ENCODE data around the gene BIRC2. TPM values are rescaled to one million over a fixed set of nuclear protein-coding genes. Genes with fewer than 3 reads are reported as not detected.

BIRC2 gene
- total RNA-seq, 1 experiment from 2014 or later = 36.1 TPM

DNA sequence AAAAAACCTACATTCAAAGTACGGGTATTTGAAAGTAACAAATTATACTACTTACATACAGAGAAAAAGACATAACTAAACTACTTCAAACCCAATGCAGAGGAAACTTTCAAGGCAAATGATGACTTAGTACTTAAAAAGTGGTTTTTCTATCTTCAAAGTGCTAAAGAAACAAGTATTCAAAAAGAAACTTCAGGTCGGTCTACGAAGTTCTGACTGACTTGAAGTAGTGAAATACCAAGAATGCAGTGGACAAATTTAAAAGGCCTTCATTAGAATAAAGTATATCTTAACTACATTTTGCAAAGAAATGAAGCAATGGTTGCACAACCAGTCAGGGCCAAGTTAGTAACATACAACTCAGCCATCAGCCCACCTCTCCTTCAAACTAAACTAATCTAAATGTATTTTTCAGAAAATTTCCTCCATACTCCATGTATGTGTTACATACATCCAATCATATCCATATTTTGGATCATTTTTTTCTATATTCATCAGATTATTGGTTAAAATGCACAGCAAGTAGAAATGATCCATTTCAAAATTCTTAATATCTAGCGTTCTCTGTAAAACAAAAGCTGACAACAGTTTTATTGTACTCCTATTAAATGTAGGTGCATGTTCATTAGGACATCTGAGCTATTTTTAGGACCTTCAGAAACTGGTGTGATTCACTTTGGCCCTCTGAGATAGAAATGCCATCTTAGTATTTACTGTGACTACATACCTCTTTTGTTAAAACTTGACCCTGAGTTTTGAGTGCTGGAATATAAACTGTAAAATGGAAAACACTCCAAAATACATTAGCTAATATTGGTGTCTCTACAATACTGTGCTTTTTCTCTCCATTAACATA, 49.9 kb downstream of the BIRC2 start:
- DNase-seq (no peak), ATAC-seq (no peak)
- TF ChIP-seq CTCF (conservative IDR thresholded peaks at IDR 0.05; ENCODE audit: low read depth, low read length) (no peak), EZH2 (IDR thresholded peaks at IDR 0.05; ENCODE audit: low read length, unreplicated experiment) (no peak), EZH2phosphoT487 (IDR thresholded peaks at IDR 0.05; ENCODE audit: borderline replicate concordance, low read length) (no peak)
- no peak overlapping the region for H3K27ac ChIP-seq (ENCODE audit: low read length)
- H3K4me2 ChIP-seq (ENCODE audit: low read length) = no peak overlapping the region
- POLR2A ChIA-PET (ENCODE audit: unreplicated experiment) = interaction anchor here (0.5 to 0.6 kb wide), 2 partner anchors 84 to 238 kb away, joined by 4 read pairs; no protein-coding TSS in a partner anchor
- intact Hi-C loops (cut with micrococcal nuclease) = no loop called here
- no peak overlapping the region for H3K4me3 ChIP-seq (ENCODE audit: low read length)
- no peaks in the 10 kb centered on the region for H3K79me2 ChIP-seq (ENCODE audit: low read length)
- H3K9ac ChIP-seq (ENCODE audit: low read length) = no peak overlapping the region
- no peaks in the 10 kb centered on the region for H3K9me2 ChIP-seq (replicated peaks; ENCODE audit: low read length)
- H3K4me1 ChIP-seq (ENCODE audit: insufficient read depth, low read length) = no peaks in the 10 kb centered on the region
- CTCF ChIA-PET = interaction anchor here (0.6 kb wide), 1 partner anchor 360 kb away, joined by 7 read pairs; no protein-coding TSS in a partner anchor
- peaks cover 39% of the 10 kb centered on the region for H3K36me3 ChIP-seq (ENCODE audit: low read depth, low read length)
- H3K9me3 ChIP-seq (ENCODE audit: low read length) = no peaks in the 10 kb centered on the region
- BruUV-seq (replicated peaks) = TSS peak; percentile 30
- H3F3A ChIP-seq (ENCODE audit: low read length, unreplicated experiment) = no peaks in the 10 kb centered on the region
- H2AFZ ChIP-seq (ENCODE audit: low read length) = no peak overlapping the region
- no peaks in the 10 kb centered on the region for H4K20me1 ChIP-seq (ENCODE audit: low read length)
- H3K27me3 ChIP-seq (ENCODE audit: low read length) = no peaks in the 10 kb centered on the region

DNA sequence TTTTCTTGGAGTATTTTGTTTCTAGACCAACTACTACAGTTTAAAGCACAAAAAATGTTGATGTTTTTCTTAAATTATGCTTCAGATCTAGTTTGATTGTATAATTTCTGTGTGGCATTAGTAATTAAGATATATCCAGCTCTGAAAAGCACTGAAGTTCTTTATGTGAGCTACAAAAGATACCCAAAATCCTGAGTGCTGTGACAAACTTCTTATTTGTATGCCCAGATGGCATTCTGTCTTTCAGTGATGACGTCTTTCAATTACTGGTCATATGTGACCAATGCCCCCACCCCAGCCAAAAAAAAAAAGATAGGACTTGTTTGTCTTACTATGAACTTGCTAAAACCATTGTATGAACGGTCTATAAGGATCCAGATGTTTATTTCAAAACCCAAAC, 51.3 kb downstream of the BIRC2 start:
- H4K20me1 ChIP-seq (ENCODE audit: low read length) = no peaks in the 10 kb centered on the region
- H3K27ac ChIP-seq (ENCODE audit: low read length) = no peak overlapping the region
- peaks cover 44% of the 10 kb centered on the region for H3K36me3 ChIP-seq (ENCODE audit: low read depth, low read length)
- H3K4me1 ChIP-seq (ENCODE audit: insufficient read depth, low read length) = no peaks in the 10 kb centered on the region
- ATAC-seq = no peak
- BruUV-seq (replicated peaks) = no TSS peak
- H3K4me3 ChIP-seq (ENCODE audit: low read length) = no peak overlapping the region
- CTCF ChIA-PET = no interaction called here
- intact Hi-C loops (cut with micrococcal nuclease) = no loop called here
- no peak for TF ChIP-seq EZH2phosphoT487 (IDR thresholded peaks at IDR 0.05; ENCODE audit: borderline replicate concordance, low read length)
- no peak for TF ChIP-seq CTCF (conservative IDR thresholded peaks at IDR 0.05; ENCODE audit: low read depth, low read length)
- no peak for TF ChIP-seq EZH2 (IDR thresholded peaks at IDR 0.05; ENCODE audit: low read length, unreplicated experiment)
- no peaks in the 10 kb centered on the region for H3K27me3 ChIP-seq (ENCODE audit: low read length)
- no peaks in the 10 kb centered on the region for H3K9me3 ChIP-seq (ENCODE audit: low read length)
- H3K4me2 ChIP-seq (ENCODE audit: low read length) = no peak overlapping the region
- H3F3A ChIP-seq (ENCODE audit: low read length, unreplicated experiment) = peaks cover 3% of the 10 kb centered on the region
- H2AFZ ChIP-seq (ENCODE audit: low read length) = no peak overlapping the region
- 0 out of 2 replicates have a peak, but pooled peaks cover 5% of the 10 kb centered on the region for H3K79me2 ChIP-seq (ENCODE audit: low read length)
- POLR2A ChIA-PET (ENCODE audit: unreplicated experiment) = no interaction called here
- no peak for DNase-seq
- H3K9ac ChIP-seq (ENCODE audit: low read length) = no peak overlapping the region
- no peaks in the 10 kb centered on the region for H3K9me2 ChIP-seq (replicated peaks; ENCODE audit: low read length)

GRCh38 chr11:102399189-102399588, 52.2 kb downstream of the BIRC2 start:
- Histone ChIP-seq H4K20me1 (ENCODE audit: low read length) (no peaks in the 10 kb centered on the region), H3K4me3 (ENCODE audit: low read length) (no peak overlapping the region), H3K4me1 (ENCODE audit: insufficient read depth, low read length) (no peaks in the 10 kb centered on the region), H3K9ac (ENCODE audit: low read length) (no peak overlapping the region), H3K4me2 (ENCODE audit: low read length) (no peak overlapping the region), H3F3A (ENCODE audit: low read length, unreplicated experiment) (peaks cover 3% of the 10 kb centered on the region), H3K9me2 (replicated peaks; ENCODE audit: low read length) (no peaks in the 10 kb centered on the region), H2AFZ (ENCODE audit: low read length) (no peak overlapping the region), H3K36me3 (ENCODE audit: low read depth, low read length) (peaks cover 44% of the 10 kb centered on the region), H3K9me3 (ENCODE audit: low read length) (no peaks in the 10 kb centered on the region), H3K27me3 (ENCODE audit: low read length) (no peaks in the 10 kb centered on the region), H3K27ac (ENCODE audit: low read length) (no peak overlapping the region), H3K79me2 (ENCODE audit: low read length) (peaks cover 11% of the 10 kb centered on the region; the same call in 1 of the 2 replicates)
- no TSS peak for BruUV-seq (replicated peaks)
- intact Hi-C loops (cut with micrococcal nuclease) = no loop called here
- ATAC-seq (no peak), DNase-seq (no peak)
- ChIA-PET CTCF (no interaction called here), POLR2A (ENCODE audit: unreplicated experiment) (no interaction called here)
- TF ChIP-seq EZH2phosphoT487 (IDR thresholded peaks at IDR 0.05; ENCODE audit: borderline replicate concordance, low read length) (no peak), CTCF (conservative IDR thresholded peaks at IDR 0.05; ENCODE audit: low read depth, low read length) (no peak), EZH2 (IDR thresholded peaks at IDR 0.05; ENCODE audit: low read length, unreplicated experiment) (no peak)
